HEK293T (cell line): Measurements from ENCODE around the gene CHCT1.

ENCODE experiments used
- CTCF ChIA-PET: fragments of 350-600 bp; formaldehyde crosslinking; extraction: SDS; loops from one replicate; lab custom pipeline; 2021; ENCODE audit warnings: antibody characterized with exemption, inconsistent platforms; lab: Yijun Ruan, JAX
- POLR2A ChIA-PET: fragments of 350-600 bp; formaldehyde crosslinking; extraction: SDS; loops from one replicate; lab custom pipeline; 2020; ENCODE audit warnings: antibody characterized with exemption, inconsistent platforms; lab: Yijun Ruan, JAX
- DNase-seq: peaks from one replicate; pipeline ENCODE4 v3.0.0; 2012; ENCODE audit warnings: mixed read lengths; ENCODE audit errors: extremely low spot score
- ARNT ChIP-seq: fragments of 450-650 bp; IDR thresholded peaks from 2 replicates; pipeline ENCODE4 v1.6.1; 2017; ENCODE audit warnings: mild to moderate bottlenecking
- BHLHE40 ChIP-seq: fragments of 450-650 bp; IDR thresholded peaks from 2 replicates; pipeline ENCODE4 v1.6.1; 2016; ENCODE audit warnings: mild to moderate bottlenecking, moderate library complexity, borderline replicate concordance
- CTBP1 ChIP-seq: fragments of 450-650 bp; IDR thresholded peaks from 2 replicates; pipeline ENCODE4 v1.6.1; 2016; ENCODE audit warnings: borderline replicate concordance
- ELF4 ChIP-seq: fragments of 450-650 bp; IDR thresholded peaks from 2 replicates; pipeline ENCODE4 v1.6.1; 2017; ENCODE audit warnings: antibody characterized with exemption
- FOXA1 ChIP-seq: fragments of 450-650 bp; IDR thresholded peaks from 2 replicates; pipeline ENCODE4 v1.6.1; 2016; ENCODE audit warnings: mild to moderate bottlenecking
- FOXK2 ChIP-seq: fragments of 450-650 bp; IDR thresholded peaks from 2 replicates; pipeline ENCODE4 v1.6.1; 2016; ENCODE audit warnings: mild to moderate bottlenecking
- FOXM1 ChIP-seq: fragments of 450-650 bp; IDR thresholded peaks from 2 replicates; pipeline ENCODE4 v1.6.1; 2017; ENCODE audit warnings: mild to moderate bottlenecking, borderline replicate concordance
- HDGF ChIP-seq: fragments of 450-650 bp; IDR thresholded peaks from 2 replicates; pipeline ENCODE4 v1.6.1; 2017; ENCODE audit warnings: antibody characterized with exemption, borderline replicate concordance
- L3MBTL2 ChIP-seq: fragments of 450-650 bp; conservative IDR thresholded peaks from 2 replicates; pipeline ENCODE4 v1.6.1; 2016; ENCODE audit warnings: mild to moderate bottlenecking
- LEF1 ChIP-seq: fragments of 450-650 bp; IDR thresholded peaks from 2 replicates; pipeline ENCODE4 v1.6.1; 2017; ENCODE audit warnings: mild to moderate bottlenecking, borderline replicate concordance
- NFRKB ChIP-seq: fragments of 450-650 bp; IDR thresholded peaks from 2 replicates; pipeline ENCODE4 v1.6.1; 2016; ENCODE audit warnings: mild to moderate bottlenecking, moderate library complexity
- SP1 ChIP-seq: fragments of 450-650 bp; IDR thresholded peaks from 2 replicates; pipeline ENCODE4 v1.6.1; 2017
- SUZ12 ChIP-seq: fragments of 450-650 bp; IDR thresholded peaks from 2 replicates; pipeline ENCODE4 v1.6.1; 2016; ENCODE audit warnings: mild to moderate bottlenecking
- TARDBP ChIP-seq: fragments of 450-650 bp; IDR thresholded peaks from 2 replicates; pipeline ENCODE4 v1.6.1; 2016
- ZNF384 ChIP-seq: fragments of 450-650 bp; IDR thresholded peaks from 2 replicates; pipeline ENCODE4 v1.6.1; 2016
- TF ChIP-seq, protein P1 (sequence below): fragments of 450-650 bp; IDR thresholded peaks from 2 replicates; pipeline ENCODE4 v1.6.1; 2016

The CHCT1 gene

DNA sequence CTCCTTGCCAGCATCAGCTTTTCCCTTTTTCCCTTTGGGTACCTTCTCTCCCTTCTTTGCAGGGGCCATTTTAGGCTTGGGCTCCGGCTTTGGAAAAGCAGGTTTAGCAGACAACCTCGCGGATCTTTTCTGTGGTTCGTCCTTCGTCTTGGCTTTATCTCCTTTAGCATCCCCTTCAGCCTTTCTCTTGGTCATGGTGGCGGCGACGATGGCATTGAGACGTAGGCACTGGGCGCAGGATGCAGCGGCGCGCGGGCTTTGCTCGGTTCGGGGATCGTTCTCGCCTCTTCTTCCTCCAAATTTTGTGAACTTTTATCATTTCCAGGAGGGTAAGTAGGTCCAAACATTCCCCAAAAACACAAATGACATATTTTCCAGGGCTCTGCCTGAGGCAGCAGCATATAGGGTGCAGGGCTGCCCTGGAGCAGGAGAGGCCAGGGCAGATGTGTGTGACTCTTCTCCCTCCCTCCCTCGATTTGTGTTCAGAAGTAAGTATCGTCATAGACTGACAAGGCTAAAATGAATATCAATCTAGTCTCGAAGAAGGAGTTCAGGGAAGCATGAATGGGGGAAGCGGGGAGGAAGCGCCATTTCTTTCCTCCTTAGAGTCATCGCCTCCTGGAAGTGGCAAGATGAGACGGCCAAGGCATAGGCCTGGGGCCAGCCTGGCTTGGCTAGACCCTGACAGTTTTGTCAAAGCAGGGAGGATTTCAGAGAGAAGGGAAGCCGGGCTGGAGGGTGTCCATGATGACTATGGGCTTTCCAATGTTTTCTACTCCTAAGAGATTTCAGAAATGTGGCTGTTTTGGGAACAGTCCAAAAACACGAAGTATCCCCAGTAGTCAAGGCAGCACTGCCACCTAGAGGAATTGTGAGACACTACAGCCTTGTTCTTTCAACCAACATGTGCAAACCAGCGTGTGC, 13.2 kb downstream of the CHCT1 start:
- ChIA-PET POLR2A (no interaction called here), CTCF (no interaction called here)
- TF ChIP-seq BHLHE40 (no peak), FOXK2 (no peak), ARNT (no peak), FOXA1 (no peak), LEF1 (no peak), NFRKB (no peak), TARDBP (no peak), ELF4 (no peak), CTBP1 (no peak), L3MBTL2 (no peak), SUZ12 (no peak), HDGF (no peak), SP1 (no peak), FOXM1 (no peak)
- TF ChIP-seq, protein P1, sequence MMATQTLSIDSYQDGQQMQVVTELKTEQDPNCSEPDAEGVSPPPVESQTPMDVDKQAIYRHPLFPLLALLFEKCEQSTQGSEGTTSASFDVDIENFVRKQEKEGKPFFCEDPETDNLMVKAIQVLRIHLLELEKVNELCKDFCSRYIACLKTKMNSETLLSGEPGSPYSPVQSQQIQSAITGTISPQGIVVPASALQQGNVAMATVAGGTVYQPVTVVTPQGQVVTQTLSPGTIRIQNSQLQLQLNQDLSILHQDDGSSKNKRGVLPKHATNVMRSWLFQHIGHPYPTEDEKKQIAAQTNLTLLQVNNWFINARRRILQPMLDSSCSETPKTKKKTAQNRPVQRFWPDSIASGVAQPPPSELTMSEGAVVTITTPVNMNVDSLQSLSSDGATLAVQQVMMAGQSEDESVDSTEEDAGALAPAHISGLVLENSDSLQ: no peak
- peak; percentile 79 for DNase-seq

DNA sequence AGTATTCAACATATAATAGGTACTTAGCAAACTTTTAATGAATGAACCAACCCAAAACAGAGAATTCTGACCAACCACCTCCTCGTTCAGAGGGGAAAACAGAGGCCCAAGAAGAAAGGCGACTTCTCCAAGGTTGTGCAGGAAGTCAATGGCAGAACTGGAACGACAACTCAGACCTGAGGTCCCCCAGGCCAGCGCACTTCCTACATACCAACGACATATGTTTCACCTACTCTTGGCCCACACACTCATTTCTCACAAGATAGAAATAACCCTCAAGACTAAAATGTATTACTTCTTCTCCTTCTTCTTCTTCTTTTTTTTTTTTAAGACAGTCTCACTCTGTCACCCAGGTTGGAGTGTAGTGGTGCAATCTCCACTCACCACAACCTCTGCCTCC, 14.4 kb downstream of the CHCT1 start:
- no peak for DNase-seq
- POLR2A ChIA-PET: no interaction called here
- TF ChIP-seq BHLHE40 (no peak), FOXA1 (no peak), FOXK2 (no peak), ZNF384 (no peak), HDGF (no peak), LEF1 (no peak), SP1 (no peak), FOXM1 (no peak), SUZ12 (no peak), NFRKB (no peak), L3MBTL2 (no peak), CTBP1 (no peak), TARDBP (no peak), ELF4 (no peak), ARNT (no peak)
- TF ChIP-seq, protein P1: no peak
- CTCF ChIA-PET: no interaction called here

DNA sequence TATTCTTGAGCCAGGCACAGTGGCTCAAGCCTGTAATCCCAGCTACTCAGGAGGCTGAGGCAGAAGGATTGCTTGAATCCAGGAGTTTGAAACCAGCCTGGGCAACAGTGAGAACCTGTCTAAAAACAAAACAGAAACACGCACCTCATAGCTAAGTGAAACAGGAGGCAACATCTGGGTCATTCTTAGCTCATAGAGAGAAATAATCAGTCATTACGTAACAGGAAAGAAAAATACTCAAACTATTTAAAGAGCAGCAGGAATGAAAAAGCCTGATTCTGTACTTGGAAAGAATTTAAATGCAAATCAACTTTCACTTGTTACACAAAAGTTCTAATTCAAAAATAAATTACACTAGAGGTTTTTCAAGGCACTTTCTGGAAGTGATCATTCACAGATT, 17.2 kb downstream of the CHCT1 start:
- DNase-seq: no peak
- ChIA-PET CTCF (interaction anchor here (0.7 kb wide), 1 partner anchor 207 kb away, joined by 3 read pairs; no protein-coding TSS in a partner anchor), POLR2A (no interaction called here)
- TF ChIP-seq FOXM1: no peak

DNA sequence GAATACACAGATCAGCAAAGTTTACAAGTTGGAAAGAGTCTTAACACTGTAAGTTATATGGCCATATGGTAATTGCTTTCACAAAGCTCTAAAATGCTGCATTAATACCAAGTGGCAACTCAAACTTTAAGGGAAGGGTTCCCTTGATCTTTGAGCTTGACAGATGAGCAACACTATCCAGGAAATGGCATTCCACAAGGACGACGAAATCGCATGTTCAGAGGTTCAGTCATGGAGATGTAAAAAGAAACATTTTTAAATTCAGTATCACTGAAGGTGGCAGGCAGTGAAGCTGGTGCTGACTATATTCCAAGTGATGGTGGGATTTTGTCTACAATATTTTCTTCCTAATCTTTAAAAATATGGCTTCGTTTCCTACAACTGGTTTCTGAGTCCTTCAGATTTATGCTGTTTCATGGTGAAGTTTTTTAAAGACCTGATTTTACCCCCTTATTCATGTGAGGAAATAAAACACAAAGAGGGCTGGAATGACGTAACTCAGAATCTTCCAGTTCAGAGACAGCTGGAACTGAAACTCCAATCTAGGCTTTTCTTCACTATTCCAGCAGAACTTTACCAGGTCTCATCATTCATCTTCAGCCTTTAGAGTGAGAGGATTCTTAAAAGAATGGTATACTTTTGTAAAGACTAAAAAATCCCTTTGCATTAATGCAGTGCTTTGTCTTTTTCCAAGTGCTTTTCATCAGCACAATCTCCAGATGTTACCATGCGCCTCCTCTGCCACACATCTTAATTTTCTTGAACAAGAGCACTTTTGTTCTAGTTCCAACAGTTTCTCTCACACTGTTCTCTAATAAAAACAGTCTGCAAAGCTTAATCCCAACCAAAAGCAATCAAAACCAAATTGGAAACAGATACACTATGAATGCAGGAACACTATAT, 20.2 kb downstream of the CHCT1 start:
- POLR2A ChIA-PET: no interaction called here
- DNase-seq: no peak
- TF ChIP-seq CTBP1: no peak
- CTCF ChIA-PET: interaction anchor here (1.3 kb wide), 1 partner anchor 211 kb away, joined by 3 read pairs; no protein-coding TSS in a partner anchor

DNA sequence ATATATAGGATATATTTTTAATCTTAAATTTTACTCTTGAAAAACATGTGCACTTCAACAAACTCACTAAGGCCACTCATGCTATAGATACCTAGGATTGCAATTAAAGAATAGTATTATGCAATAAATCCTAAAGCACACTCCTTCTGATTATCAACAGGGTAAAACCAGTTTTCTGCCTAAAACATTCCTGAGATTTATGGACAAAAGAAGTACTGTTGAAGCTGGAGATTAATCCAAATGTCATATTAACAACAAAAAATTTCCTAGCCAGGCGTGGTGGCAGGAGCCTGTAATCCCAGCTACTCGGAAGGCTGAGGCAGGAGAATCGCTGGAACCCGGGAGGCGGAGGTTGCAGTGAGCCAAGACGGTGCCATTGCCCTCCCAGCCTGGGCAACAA, 21.4 kb downstream of the CHCT1 start:
- POLR2A ChIA-PET: no interaction called here
- TF ChIP-seq ARNT (no peak), SP1 (no peak), SUZ12 (no peak), CTBP1 (no peak), BHLHE40 (no peak), ELF4 (no peak), FOXK2 (no peak), NFRKB (no peak), LEF1 (no peak), TARDBP (no peak), HDGF (no peak), FOXA1 (no peak), L3MBTL2 (no peak), FOXM1 (no peak), ZNF384 (no peak)
- TF ChIP-seq, protein P1: no peak
- CTCF ChIA-PET: interaction anchor here (0.6 kb wide), 1 partner anchor 139 kb away, joined by 3 read pairs; no protein-coding TSS in a partner anchor
- no peak for DNase-seq
